ENCODE data around the gene PTPRQ. TPM values are rescaled to one million over a fixed set of nuclear protein-coding genes. Genes with fewer than 3 reads are reported as not detected.

Gene PTPRQ
- total and polyA plus RNA-seq, 2 of the 8 experiments (the other 6 are each of a cell fraction or from before 2014, with no cell fraction given) = not detected

GRCh38 chr12:80596509-80596908 is 152.5 kb downstream of the PTPRQ start (continued):
- TF ChIP-seq, protein P1, sequence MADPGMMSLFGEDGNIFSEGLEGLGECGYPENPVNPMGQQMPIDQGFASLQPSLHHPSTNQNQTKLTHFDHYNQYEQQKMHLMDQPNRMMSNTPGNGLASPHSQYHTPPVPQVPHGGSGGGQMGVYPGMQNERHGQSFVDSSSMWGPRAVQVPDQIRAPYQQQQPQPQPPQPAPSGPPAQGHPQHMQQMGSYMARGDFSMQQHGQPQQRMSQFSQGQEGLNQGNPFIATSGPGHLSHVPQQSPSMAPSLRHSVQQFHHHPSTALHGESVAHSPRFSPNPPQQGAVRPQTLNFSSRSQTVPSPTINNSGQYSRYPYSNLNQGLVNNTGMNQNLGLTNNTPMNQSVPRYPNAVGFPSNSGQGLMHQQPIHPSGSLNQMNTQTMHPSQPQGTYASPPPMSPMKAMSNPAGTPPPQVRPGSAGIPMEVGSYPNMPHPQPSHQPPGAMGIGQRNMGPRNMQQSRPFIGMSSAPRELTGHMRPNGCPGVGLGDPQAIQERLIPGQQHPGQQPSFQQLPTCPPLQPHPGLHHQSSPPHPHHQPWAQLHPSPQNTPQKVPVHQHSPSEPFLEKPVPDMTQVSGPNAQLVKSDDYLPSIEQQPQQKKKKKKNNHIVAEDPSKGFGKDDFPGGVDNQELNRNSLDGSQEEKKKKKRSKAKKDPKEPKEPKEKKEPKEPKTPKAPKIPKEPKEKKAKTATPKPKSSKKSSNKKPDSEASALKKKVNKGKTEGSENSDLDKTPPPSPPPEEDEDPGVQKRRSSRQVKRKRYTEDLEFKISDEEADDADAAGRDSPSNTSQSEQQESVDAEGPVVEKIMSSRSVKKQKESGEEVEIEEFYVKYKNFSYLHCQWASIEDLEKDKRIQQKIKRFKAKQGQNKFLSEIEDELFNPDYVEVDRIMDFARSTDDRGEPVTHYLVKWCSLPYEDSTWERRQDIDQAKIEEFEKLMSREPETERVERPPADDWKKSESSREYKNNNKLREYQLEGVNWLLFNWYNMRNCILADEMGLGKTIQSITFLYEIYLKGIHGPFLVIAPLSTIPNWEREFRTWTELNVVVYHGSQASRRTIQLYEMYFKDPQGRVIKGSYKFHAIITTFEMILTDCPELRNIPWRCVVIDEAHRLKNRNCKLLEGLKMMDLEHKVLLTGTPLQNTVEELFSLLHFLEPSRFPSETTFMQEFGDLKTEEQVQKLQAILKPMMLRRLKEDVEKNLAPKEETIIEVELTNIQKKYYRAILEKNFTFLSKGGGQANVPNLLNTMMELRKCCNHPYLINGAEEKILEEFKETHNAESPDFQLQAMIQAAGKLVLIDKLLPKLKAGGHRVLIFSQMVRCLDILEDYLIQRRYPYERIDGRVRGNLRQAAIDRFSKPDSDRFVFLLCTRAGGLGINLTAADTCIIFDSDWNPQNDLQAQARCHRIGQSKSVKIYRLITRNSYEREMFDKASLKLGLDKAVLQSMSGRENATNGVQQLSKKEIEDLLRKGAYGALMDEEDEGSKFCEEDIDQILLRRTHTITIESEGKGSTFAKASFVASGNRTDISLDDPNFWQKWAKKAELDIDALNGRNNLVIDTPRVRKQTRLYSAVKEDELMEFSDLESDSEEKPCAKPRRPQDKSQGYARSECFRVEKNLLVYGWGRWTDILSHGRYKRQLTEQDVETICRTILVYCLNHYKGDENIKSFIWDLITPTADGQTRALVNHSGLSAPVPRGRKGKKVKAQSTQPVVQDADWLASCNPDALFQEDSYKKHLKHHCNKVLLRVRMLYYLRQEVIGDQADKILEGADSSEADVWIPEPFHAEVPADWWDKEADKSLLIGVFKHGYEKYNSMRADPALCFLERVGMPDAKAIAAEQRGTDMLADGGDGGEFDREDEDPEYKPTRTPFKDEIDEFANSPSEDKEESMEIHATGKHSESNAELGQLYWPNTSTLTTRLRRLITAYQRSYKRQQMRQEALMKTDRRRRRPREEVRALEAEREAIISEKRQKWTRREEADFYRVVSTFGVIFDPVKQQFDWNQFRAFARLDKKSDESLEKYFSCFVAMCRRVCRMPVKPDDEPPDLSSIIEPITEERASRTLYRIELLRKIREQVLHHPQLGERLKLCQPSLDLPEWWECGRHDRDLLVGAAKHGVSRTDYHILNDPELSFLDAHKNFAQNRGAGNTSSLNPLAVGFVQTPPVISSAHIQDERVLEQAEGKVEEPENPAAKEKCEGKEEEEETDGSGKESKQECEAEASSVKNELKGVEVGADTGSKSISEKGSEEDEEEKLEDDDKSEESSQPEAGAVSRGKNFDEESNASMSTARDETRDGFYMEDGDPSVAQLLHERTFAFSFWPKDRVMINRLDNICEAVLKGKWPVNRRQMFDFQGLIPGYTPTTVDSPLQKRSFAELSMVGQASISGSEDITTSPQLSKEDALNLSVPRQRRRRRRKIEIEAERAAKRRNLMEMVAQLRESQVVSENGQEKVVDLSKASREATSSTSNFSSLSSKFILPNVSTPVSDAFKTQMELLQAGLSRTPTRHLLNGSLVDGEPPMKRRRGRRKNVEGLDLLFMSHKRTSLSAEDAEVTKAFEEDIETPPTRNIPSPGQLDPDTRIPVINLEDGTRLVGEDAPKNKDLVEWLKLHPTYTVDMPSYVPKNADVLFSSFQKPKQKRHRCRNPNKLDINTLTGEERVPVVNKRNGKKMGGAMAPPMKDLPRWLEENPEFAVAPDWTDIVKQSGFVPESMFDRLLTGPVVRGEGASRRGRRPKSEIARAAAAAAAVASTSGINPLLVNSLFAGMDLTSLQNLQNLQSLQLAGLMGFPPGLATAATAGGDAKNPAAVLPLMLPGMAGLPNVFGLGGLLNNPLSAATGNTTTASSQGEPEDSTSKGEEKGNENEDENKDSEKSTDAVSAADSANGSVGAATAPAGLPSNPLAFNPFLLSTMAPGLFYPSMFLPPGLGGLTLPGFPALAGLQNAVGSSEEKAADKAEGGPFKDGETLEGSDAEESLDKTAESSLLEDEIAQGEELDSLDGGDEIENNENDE (IDR thresholded peaks at IDR 0.05; ENCODE audit: insufficient replicate concordance, low read length) = no peak
- TF ChIP-seq CHD2 (IDR thresholded peaks at IDR 0.05; ENCODE audit: low read length) (no peak), SP1 (IDR thresholded peaks at IDR 0.05; ENCODE audit: low read depth, low read length) (no peak), KDM5A (IDR thresholded peaks at IDR 0.05; ENCODE audit: low read length) (no peak), NANOG (IDR thresholded peaks at IDR 0.05; ENCODE audit: insufficient read depth, low read depth, low read length, poor library complexity, severe bottlenecking) (no peak), SP4 (IDR thresholded peaks at IDR 0.05; ENCODE audit: low read length) (no peak), CEBPB (IDR thresholded peaks at IDR 0.05; ENCODE audit: low read depth, low read length) (no peak), SRF (IDR thresholded peaks at IDR 0.05; ENCODE audit: low read depth, low read length) (no peak), EZH2 (IDR thresholded peaks at IDR 0.05; ENCODE audit: low read depth, low read length, severe bottlenecking) (no peak), NRF1 (IDR thresholded peaks at IDR 0.05; ENCODE audit: low read depth, low read length) (no peak), EGR1 (IDR thresholded peaks at IDR 0.05; ENCODE audit: borderline replicate concordance, low read depth, low read length) (no peak), ASH2L (IDR thresholded peaks at IDR 0.05; ENCODE audit: low read length) (no peak), PHF8 (conservative IDR thresholded peaks at IDR 0.05; ENCODE audit: low read depth, low read length) (no peak)

All from H1 (cell line).